ENCODE measurements around the gene BDKRB2. TPM values are rescaled to one million over a fixed set of nuclear protein-coding genes. Genes with fewer than 3 reads are reported as not detected.
A peak's percentile ranks its signal among the peaks of the same experiment; 100 is the strongest.

The BDKRB2 gene
- polyA plus RNA-seq, 2 of the 4 experiments (the other 2 are of a cell fraction): 13.9 to 21.6 TPM

GRCh38 chr14:96272777-96273473, 68.3 kb downstream of the BDKRB2 start:
- H3K4me3 ChIP-seq: no peak overlapping the region
- peaks cover 29% of the 10 kb centered on the region for H3K9me3 ChIP-seq
- CTCF ChIA-PET: interaction anchor here (0.7 to 18.7 kb wide), 9 partner anchors 11 to 274 kb away, joined by 3 to 486 read pairs (median 42); partner anchors contain the start of genes BDKRB1 and BDKRB2
- POLR2A ChIA-PET: interaction anchor here (0.7 kb wide), 2 partner anchors 70 to 122 kb away, joined by 4 to 7 read pairs; no protein-coding TSS in a partner anchor
- WGBS (ENCODE audit: missing lambda C conversion rate): 11% methylated on average over 3 of the region's 3 CpGs
- ATAC-seq: peak in 1 of 2 experiments; percentile 54; a peak in 3 of 6 replicates
- FAIRE-seq: no peak
- peak overlapping the region; percentile 30; the same call in 2 of the 3 replicates for H3K4me2 ChIP-seq
- peak overlapping the region; percentile 69 to 92; a peak in 5 of 6 replicates for H3K27ac ChIP-seq
- H3K4me1 ChIP-seq: peaks cover 50% of the 10 kb centered on the region
- TF ChIP-seq FOSL2 (IDR thresholded peaks at IDR 0.05): peak; percentile 50
- TF ChIP-seq FOSL2 (CRISPR knock-in tag; IDR thresholded peaks at IDR 0.05): no peak
- TF ChIP-seq RAD21 (conservative IDR thresholded peaks at IDR 0.05 in 1 of 2, IDR thresholded peaks at IDR 0.05 in 1 of 2): peak; percentile 22 to 46; a peak in 3 of 5 replicates
- no peak for TF ChIP-seq REST (IDR thresholded peaks at IDR 0.05)
- peak; percentile 58; the same call in 1 of the 2 replicates for TF ChIP-seq JUNB (IDR thresholded peaks at IDR 0.05)
- TF ChIP-seq RCOR1 (IDR thresholded peaks at IDR 0.05; ENCODE audit: low read depth, low read length): no peak
- TF ChIP-seq SMC3 (IDR thresholded peaks at IDR 0.05): peak; percentile 22; the same call in 1 of the 3 replicates
- TF ChIP-seq CEBPB (IDR thresholded peaks at IDR 0.05): no peak
- peak in 1 of 2 experiments; percentile 66 for DNase-seq (ENCODE audit: low read depth in 1 of 2, low spot score in 1 of 2)

- TF ChIP-seq RNF2 (IDR thresholded peaks at IDR 0.05; ENCODE audit: borderline replicate concordance, low read depth) (no peak), FOXS1 (CRISPR knock-in tag; IDR thresholded peaks at IDR 0.05) (no peak)
- Histone ChIP-seq H3K9me3 (peaks cover 36% of the 10 kb centered on the region), H3K4me2 (peak overlapping the region; percentile 30; the same call in 2 of the 3 replicates), H3K4me3 (no peak overlapping the region), H3K4me1 (peaks cover 43% of the 10 kb centered on the region), H3K27ac (peak overlapping the region; percentile 69 to 92; a peak in 5 of 6 replicates)
- POLR2A ChIA-PET: no interaction called here
- ATAC-seq (no peak), DNase-seq (ENCODE audit: low read depth in 1 of 2, low spot score in 1 of 2) (no peak), FAIRE-seq (no peak)
- CTCF ChIA-PET: interaction anchor here (1.8 to 18.7 kb wide), 9 partner anchors 12 to 275 kb away, joined by 8 to 486 read pairs (median 42); partner anchors contain the start of genes BDKRB1 and BDKRB2
- WGBS (ENCODE audit: missing lambda C conversion rate): 88% methylated on average over 5 of the region's 5 CpGs
Observed at GRCh38 chr14:96273629-96274028, 69.0 kb downstream of the BDKRB2 start.

GRCh38 chr14:96274122-96274521, 69.5 kb downstream of the BDKRB2 start:
- Histone ChIP-seq H3K4me1 (peaks cover 38% of the 10 kb centered on the region), H3K27ac (peak overlapping the region; percentile 69 to 92), H3K9me3 (peaks cover 39% of the 10 kb centered on the region), H3K4me3 (no peak overlapping the region), H3K4me2 (no peak overlapping the region)
- ATAC-seq (no peak), DNase-seq (ENCODE audit: low read depth in 1 of 2, low spot score in 1 of 2) (no peak), FAIRE-seq (no peak)
- 89% methylated on average over 5 of the region's 5 CpGs for WGBS (ENCODE audit: missing lambda C conversion rate)
- CTCF ChIA-PET: interaction anchor here (1.8 to 18.7 kb wide), 11 partner anchors 11 to 275 kb away, joined by 8 to 486 read pairs (median 18); partner anchors contain the start of genes BDKRB1 and BDKRB2
- TF ChIP-seq HOXB13 (CRISPR knock-in tag; IDR thresholded peaks at IDR 0.05; ENCODE audit: low read depth) (no peak), ZSCAN20 (CRISPR knock-in tag; IDR thresholded peaks at IDR 0.05) (no peak), MAFK (IDR thresholded peaks at IDR 0.05; ENCODE audit: partially characterized antibody) (no peak), RAD21 (conservative IDR thresholded peaks at IDR 0.05 in 1 of 2, IDR thresholded peaks at IDR 0.05 in 1 of 2) (no peak), RCOR1 (IDR thresholded peaks at IDR 0.05; ENCODE audit: low read depth, low read length) (no peak), TP53 (CRISPR knock-in tag; IDR thresholded peaks at IDR 0.05) (no peak), GATA3 (IDR thresholded peaks at IDR 0.05; ENCODE audit: borderline replicate concordance) (no peak), FOSB (CRISPR knock-in tag; IDR thresholded peaks at IDR 0.05) (no peak), SMC3 (IDR thresholded peaks at IDR 0.05) (no peak), REST (IDR thresholded peaks at IDR 0.05) (no peak), RFX5 (IDR thresholded peaks at IDR 0.05) (no peak), JUN (IDR thresholded peaks at IDR 0.05) (no peak), CBX8 (IDR thresholded peaks at IDR 0.05) (no peak), RARB (CRISPR knock-in tag; IDR thresholded peaks at IDR 0.05) (no peak), MAX (IDR thresholded peaks at IDR 0.05) (no peak), RNF2 (IDR thresholded peaks at IDR 0.05; ENCODE audit: borderline replicate concordance, low read depth) (no peak), HES2 (IDR thresholded peaks at IDR 0.05) (no peak), CBX2 (IDR thresholded peaks at IDR 0.05; ENCODE audit: borderline replicate concordance, low read depth) (no peak)
- POLR2A ChIA-PET: no interaction called here
